ENCODE data around the gene BLNK. TPM values are rescaled to one million over a fixed set of nuclear protein-coding genes. Genes with fewer than 3 reads are reported as not detected.
"Not testable (repeated sequence)": the region's sequence is repeated elsewhere in the genome, so short reads cannot be mapped to it uniquely, and the experiment has no call there.

Gene BLNK
- 92.6 TPM for polyA plus RNA-seq (2012; ENCODE audit: low read depth, missing spikeins)

GRCh38 chr10:96271016-96271815 lies at the start of gene BLNK:
Gene BLNK (minus strand): TSS chr10:96271569. CDS start chr10:96271398, 171 bp downstream.
- no peak for DNase-seq (ENCODE audit: insufficient read length, low spot score)

GRCh38 chr10:96319754-96320474 lies 48.5 kb upstream of the BLNK start:
- FAIRE-seq: peak; percentile 84
- TF ChIP-seq TAF1 (IDR thresholded peaks at IDR 0.05; ENCODE audit: low read depth, low read length) (no peak), PAX5 (IDR thresholded peaks at IDR 0.05; ENCODE audit: insufficient read depth, low read length, severe bottlenecking) (no peak), POLR2AphosphoS5 (IDR thresholded peaks at IDR 0.05; ENCODE audit: low read depth, low read length) (no peak), POU2F2 (IDR thresholded peaks at IDR 0.05; ENCODE audit: low read depth, low read length) (no peak)
- DNase-seq (ENCODE audit: insufficient read length, low spot score): no peak

More at GRCh38 chr10:96271016-96271815, at the start of gene BLNK:
- FAIRE-seq: no peak
- TF ChIP-seq SPI1 (IDR thresholded peaks at IDR 0.05; ENCODE audit: low read depth, low read length) (peak; percentile 57; the same call in 1 of the 2 replicates), PAX5 (IDR thresholded peaks at IDR 0.05; ENCODE audit: insufficient read depth, low read length, severe bottlenecking) (no peak), POLR2A (IDR thresholded peaks at IDR 0.05; ENCODE audit: low read depth, low read length) (peak; percentile 97), TAF1 (IDR thresholded peaks at IDR 0.05; ENCODE audit: low read depth, low read length) (peak; percentile 93), POLR2AphosphoS5 (IDR thresholded peaks at IDR 0.05; ENCODE audit: low read depth, low read length) (peak; percentile 97), POU2F2 (IDR thresholded peaks at IDR 0.05; ENCODE audit: low read depth, low read length) (peak; percentile 86; the same call in 1 of the 2 replicates)

- DNase-seq (ENCODE audit: insufficient read length, low spot score) (no peak), FAIRE-seq (no peak)
- TF ChIP-seq PAX5 (IDR thresholded peaks at IDR 0.05; ENCODE audit: insufficient read depth, low read length, severe bottlenecking): no peak
- no peak for TF ChIP-seq SPI1 (IDR thresholded peaks at IDR 0.05; ENCODE audit: low read depth, low read length)
- TF ChIP-seq TAF1 (IDR thresholded peaks at IDR 0.05; ENCODE audit: low read depth, low read length): no peak
- TF ChIP-seq POLR2A (IDR thresholded peaks at IDR 0.05; ENCODE audit: low read depth, low read length): no peak
- TF ChIP-seq POU2F2 (IDR thresholded peaks at IDR 0.05; ENCODE audit: low read depth, low read length): no peak
- no peak for TF ChIP-seq POLR2AphosphoS5 (IDR thresholded peaks at IDR 0.05; ENCODE audit: low read depth, low read length)
Measured at GRCh38 chr10:96317067-96317833, 45.9 kb upstream of the BLNK start.

- FAIRE-seq: no peak
- TF ChIP-seq POLR2A (IDR thresholded peaks at IDR 0.05; ENCODE audit: low read depth, low read length) (no peak), PAX5 (IDR thresholded peaks at IDR 0.05; ENCODE audit: insufficient read depth, low read length, severe bottlenecking) (no peak), POU2F2 (IDR thresholded peaks at IDR 0.05; ENCODE audit: low read depth, low read length) (no peak), TAF1 (IDR thresholded peaks at IDR 0.05; ENCODE audit: low read depth, low read length) (no peak), SPI1 (IDR thresholded peaks at IDR 0.05; ENCODE audit: low read depth, low read length) (no peak), POLR2AphosphoS5 (IDR thresholded peaks at IDR 0.05; ENCODE audit: low read depth, low read length) (no peak)
- no peak for DNase-seq (ENCODE audit: insufficient read length, low spot score)
Measured at GRCh38 chr10:96313344-96313743, 42.0 kb upstream of the BLNK start.

- FAIRE-seq: peak; percentile 55
- TF ChIP-seq POLR2A (IDR thresholded peaks at IDR 0.05; ENCODE audit: low read depth, low read length): no peak
- TF ChIP-seq TAF1 (IDR thresholded peaks at IDR 0.05; ENCODE audit: low read depth, low read length): no peak
- TF ChIP-seq POU2F2 (IDR thresholded peaks at IDR 0.05; ENCODE audit: low read depth, low read length): no peak
- no peak for TF ChIP-seq PAX5 (IDR thresholded peaks at IDR 0.05; ENCODE audit: insufficient read depth, low read length, severe bottlenecking)
- DNase-seq (ENCODE audit: insufficient read length, low spot score): no peak
Measured at GRCh38 chr10:96311180-96311715, 39.9 kb upstream of the BLNK start.

- DNase-seq (ENCODE audit: insufficient read length, low spot score): no peak
- TF ChIP-seq POU2F2 (IDR thresholded peaks at IDR 0.05; ENCODE audit: low read depth, low read length) (no peak), SPI1 (IDR thresholded peaks at IDR 0.05; ENCODE audit: low read depth, low read length) (no peak), TAF1 (IDR thresholded peaks at IDR 0.05; ENCODE audit: low read depth, low read length) (no peak), POLR2AphosphoS5 (IDR thresholded peaks at IDR 0.05; ENCODE audit: low read depth, low read length) (no peak), PAX5 (IDR thresholded peaks at IDR 0.05; ENCODE audit: insufficient read depth, low read length, severe bottlenecking) (no peak), POLR2A (IDR thresholded peaks at IDR 0.05; ENCODE audit: low read depth, low read length) (no peak)
- FAIRE-seq: no peak
Measured at GRCh38 chr10:96310321-96310669, 38.9 kb upstream of the BLNK start.

- no peak for DNase-seq (ENCODE audit: insufficient read length, low spot score)
- TF ChIP-seq SPI1 (IDR thresholded peaks at IDR 0.05; ENCODE audit: low read depth, low read length) (no peak), PAX5 (IDR thresholded peaks at IDR 0.05; ENCODE audit: insufficient read depth, low read length, severe bottlenecking) (no peak), TAF1 (IDR thresholded peaks at IDR 0.05; ENCODE audit: low read depth, low read length) (no peak), POLR2AphosphoS5 (IDR thresholded peaks at IDR 0.05; ENCODE audit: low read depth, low read length) (no peak), POLR2A (IDR thresholded peaks at IDR 0.05; ENCODE audit: low read depth, low read length) (no peak), POU2F2 (IDR thresholded peaks at IDR 0.05; ENCODE audit: low read depth, low read length) (no peak)
- no peak for FAIRE-seq
Measured at GRCh38 chr10:96309628-96310320, 38.4 kb upstream of the BLNK start.

- FAIRE-seq; DNase-seq (ENCODE audit: insufficient read length, low spot score): not testable (repeated sequence)
Measured at GRCh38 chr10:96308854-96309253, 37.5 kb upstream of the BLNK start.

All from GM12891 (cell line).